Measurements from ENCODE around the gene TBCD.

The TBCD gene

GRCh38 chr17:82861393-82861775 is 109.5 kb downstream of the TBCD start:
- Histone ChIP-seq H3K27ac (no peak overlapping the region), H3K4me3 (no peak overlapping the region)
- DNase-seq (ENCODE audit: low spot score) = no peak
- TF ChIP-seq CTCF (IDR thresholded peaks at IDR 0.05) = no peak

DNA sequence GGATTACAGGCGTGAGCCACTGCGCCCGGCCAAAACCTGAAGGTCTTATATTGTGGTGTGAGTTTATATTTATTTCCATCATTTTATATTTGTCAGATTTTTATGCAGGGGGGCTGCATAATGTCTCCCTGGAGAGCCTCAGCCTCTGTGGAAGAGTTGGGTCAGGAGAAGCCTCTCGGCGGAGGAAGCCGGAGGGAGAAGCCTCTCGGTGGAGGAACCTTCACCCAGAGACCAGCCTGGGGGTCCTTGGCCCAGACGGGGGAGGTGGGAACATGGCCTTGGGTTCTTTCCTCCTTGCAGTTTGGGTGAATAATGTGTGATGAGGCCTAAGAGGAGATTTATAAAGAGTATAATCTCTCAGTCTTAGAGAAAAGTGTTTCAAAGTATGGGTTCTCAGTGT is 110.3 kb downstream of the TBCD start:
- no peak for TF ChIP-seq CTCF (IDR thresholded peaks at IDR 0.05)
- Histone ChIP-seq H3K4me3 (no peak overlapping the region), H3K27ac (no peak overlapping the region)

GRCh38 chr17:82862737-82863382 is 111.0 kb downstream of the TBCD start:
- H3K27ac ChIP-seq = no peak overlapping the region
- TF ChIP-seq CTCF (IDR thresholded peaks at IDR 0.05) = no peak
- H3K4me3 ChIP-seq = no peak overlapping the region
- DNase-seq (ENCODE audit: low spot score) = no peak

More for the DNA sequence above, 110.3 kb downstream of the TBCD start:
- DNase-seq (ENCODE audit: low spot score) = no peak

GRCh38 chr17:82863383-82863940 is 111.6 kb downstream of the TBCD start:
- H3K4me3 ChIP-seq = no peak overlapping the region
- H3K27ac ChIP-seq = no peak overlapping the region
- no peak for TF ChIP-seq CTCF (IDR thresholded peaks at IDR 0.05)
- no peak for DNase-seq (ENCODE audit: low spot score)

- H3K27ac ChIP-seq = no peak overlapping the region
- TF ChIP-seq CTCF (IDR thresholded peaks at IDR 0.05) = no peak
- no peak for DNase-seq (ENCODE audit: low spot score)
- H3K4me3 ChIP-seq = no peak overlapping the region
Measured at GRCh38 chr17:82863941-82864712, 112.3 kb downstream of the TBCD start.

- Histone ChIP-seq H3K27ac (no peak overlapping the region), H3K4me3 (no peak overlapping the region)
- TF ChIP-seq CTCF (IDR thresholded peaks at IDR 0.05) = no peak
- no peak for DNase-seq (ENCODE audit: low spot score)
Measured at GRCh38 chr17:82864713-82865248, 112.9 kb downstream of the TBCD start.
